ENCODE data around the gene DYRK3. TPM values are rescaled to one million over a fixed set of nuclear protein-coding genes. Genes with fewer than 3 reads are reported as not detected.

The DYRK3 gene
- total RNA-seq, 1 donor, result 11.0 TPM

GRCh38 chr1:206658981-206659273, 23.6 kb downstream of the DYRK3 start:
- DNase-seq (ENCODE audit: low read depth in 2 of 3, low spot score in 2 of 3), result no peak

GRCh38 chr1:206660136-206660535, 24.8 kb downstream of the DYRK3 start:
- DNase-seq (ENCODE audit: low read depth in 2 of 3, low spot score in 2 of 3), result no peak

- no peak for DNase-seq (ENCODE audit: low read depth in 2 of 3, low spot score in 2 of 3)
Observed at GRCh38 chr1:206661161-206661820, 26.0 kb downstream of the DYRK3 start.

DNA sequence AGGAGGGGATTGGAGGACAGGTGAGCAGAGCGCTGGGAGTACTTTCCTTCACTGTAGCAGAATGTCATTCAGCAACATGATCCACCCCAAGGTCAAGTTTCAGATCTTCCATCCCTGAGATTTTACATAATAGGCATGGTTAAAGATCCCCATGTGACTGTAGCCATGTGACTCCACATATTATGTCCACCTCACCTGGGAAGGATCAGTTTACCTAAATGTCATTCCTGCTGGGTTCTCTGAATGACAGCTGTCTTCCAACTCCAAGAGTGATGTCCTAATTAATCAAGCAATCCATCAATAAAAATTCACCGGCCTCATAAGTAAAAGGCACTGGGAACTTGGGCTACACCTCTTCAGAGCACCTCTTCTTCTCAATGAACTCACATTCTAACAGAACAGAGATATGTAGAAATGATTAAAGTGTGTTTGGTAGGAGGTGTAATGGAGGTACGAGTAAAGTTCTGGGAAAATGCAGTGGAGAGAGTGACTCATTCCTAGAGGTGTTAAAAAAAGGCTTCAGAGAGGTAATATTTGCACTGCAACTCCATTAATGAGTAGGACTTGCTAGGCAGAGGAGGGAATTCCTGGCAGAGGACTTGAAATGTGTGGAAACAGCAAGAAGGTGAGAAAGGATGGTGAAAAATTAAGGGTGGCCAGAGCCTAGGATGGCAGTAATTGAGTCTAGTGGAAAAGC, 27.2 kb downstream of the DYRK3 start:
- DNase-seq (ENCODE audit: low read depth in 2 of 3, low spot score in 2 of 3), result no peak

DNA sequence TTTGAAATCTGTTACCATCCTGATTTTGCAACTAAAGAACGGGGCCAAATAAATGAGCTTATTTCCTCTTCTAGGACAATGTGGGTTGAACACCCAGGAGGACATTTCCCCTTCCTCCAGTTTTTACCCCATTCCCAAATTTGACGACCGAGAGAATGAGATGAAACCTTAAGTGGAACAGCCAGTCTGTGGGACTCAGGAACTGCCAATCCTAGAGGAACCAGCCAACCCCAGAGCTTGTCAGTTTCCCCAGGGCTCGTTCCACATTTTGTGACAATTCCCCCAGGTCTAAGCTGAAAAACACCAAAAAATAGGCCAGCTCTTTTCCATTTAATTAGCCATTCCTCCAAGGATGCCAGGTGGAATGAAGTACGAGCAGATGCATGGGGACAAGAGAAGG, 28.0 kb downstream of the DYRK3 start:
- no peak for DNase-seq (ENCODE audit: low read depth in 2 of 3, low spot score in 2 of 3)

- peak; percentile 66 to 90 (median 82) for DNase-seq (ENCODE audit: low read depth in 2 of 3, low spot score in 2 of 3)
Observed at GRCh38 chr1:206663832-206664652, 28.7 kb downstream of the DYRK3 start.

DNA sequence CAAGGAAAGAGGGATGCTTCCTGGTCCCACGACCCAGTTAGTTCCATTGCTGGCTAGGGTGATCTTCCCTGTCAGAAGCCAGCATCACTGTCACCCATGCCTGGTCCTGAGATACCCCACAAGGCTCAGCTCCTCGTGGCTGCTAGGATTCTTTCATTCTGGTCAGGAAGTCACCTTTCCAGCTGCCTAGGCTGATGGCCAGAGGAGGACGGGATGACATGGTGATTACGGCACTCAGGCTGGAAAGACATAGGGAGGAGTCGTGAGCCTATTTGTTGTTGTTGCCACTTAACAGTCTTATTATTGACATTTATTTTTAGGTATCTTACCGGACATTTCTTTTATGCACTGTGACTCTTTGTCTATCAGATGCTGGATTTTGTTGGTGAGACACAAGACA, 29.4 kb downstream of the DYRK3 start:
- no peak for DNase-seq (ENCODE audit: low read depth in 2 of 3, low spot score in 2 of 3)

- no peak for DNase-seq (ENCODE audit: low read depth in 2 of 3, low spot score in 2 of 3)
Observed at GRCh38 chr1:206666031-206666561, 30.8 kb downstream of the DYRK3 start.

- no peak for DNase-seq (ENCODE audit: low read depth in 2 of 3, low spot score in 2 of 3)
Observed at GRCh38 chr1:206666954-206667665, 31.8 kb downstream of the DYRK3 start.

DNA sequence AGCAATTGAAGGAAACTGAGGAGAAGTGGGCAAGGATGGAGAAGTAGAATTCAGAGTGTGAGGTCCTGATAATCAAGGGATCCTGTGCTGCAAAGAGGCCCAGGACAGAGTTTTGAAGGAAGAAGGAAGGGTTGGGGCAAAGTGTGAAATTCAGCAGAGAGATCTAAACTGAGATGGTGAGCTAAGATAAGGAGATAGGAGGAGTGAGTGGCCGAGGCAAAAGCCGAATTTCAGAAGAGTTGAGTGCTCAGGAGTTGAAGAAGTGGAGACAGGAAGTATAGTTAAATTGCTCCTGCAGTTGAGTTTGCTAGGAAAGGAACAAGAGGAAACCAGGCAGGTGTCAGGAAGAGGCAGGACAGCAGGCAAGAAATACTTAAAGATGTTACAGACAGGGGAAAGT, 33.0 kb downstream of the DYRK3 start:
- no peak for DNase-seq (ENCODE audit: low read depth in 2 of 3, low spot score in 2 of 3)

DNA sequence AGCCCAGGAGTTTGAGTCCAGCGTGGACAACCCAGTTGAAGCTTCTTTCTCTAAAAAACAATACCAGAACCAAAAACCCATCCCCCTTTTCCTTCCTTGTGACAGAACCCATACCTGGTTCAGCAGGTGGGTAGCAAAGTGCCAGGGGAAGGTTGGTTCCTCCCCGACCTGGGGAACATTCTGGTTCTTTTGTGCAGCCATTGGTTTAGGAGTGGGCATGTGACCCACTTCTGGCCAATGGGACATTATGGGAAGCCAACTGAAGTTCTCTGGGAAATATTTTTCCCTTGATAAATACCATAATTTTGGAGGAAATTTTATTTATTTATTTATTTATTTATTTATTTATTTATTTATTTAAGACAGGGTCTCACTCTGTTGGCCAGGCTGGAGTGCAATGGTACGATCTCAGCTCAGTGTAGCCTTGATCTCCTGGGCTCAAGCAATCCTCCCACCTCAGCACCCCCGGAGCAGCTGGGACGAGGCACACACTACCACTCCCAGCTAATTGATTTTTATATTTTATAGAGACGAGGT, 33.6 kb downstream of the DYRK3 start:
- DNase-seq (ENCODE audit: low read depth in 2 of 3, low spot score in 2 of 3), result no peak

- no peak for DNase-seq (ENCODE audit: low read depth in 2 of 3, low spot score in 2 of 3)
Observed at GRCh38 chr1:206672011-206672688, 36.8 kb downstream of the DYRK3 start.

DNA sequence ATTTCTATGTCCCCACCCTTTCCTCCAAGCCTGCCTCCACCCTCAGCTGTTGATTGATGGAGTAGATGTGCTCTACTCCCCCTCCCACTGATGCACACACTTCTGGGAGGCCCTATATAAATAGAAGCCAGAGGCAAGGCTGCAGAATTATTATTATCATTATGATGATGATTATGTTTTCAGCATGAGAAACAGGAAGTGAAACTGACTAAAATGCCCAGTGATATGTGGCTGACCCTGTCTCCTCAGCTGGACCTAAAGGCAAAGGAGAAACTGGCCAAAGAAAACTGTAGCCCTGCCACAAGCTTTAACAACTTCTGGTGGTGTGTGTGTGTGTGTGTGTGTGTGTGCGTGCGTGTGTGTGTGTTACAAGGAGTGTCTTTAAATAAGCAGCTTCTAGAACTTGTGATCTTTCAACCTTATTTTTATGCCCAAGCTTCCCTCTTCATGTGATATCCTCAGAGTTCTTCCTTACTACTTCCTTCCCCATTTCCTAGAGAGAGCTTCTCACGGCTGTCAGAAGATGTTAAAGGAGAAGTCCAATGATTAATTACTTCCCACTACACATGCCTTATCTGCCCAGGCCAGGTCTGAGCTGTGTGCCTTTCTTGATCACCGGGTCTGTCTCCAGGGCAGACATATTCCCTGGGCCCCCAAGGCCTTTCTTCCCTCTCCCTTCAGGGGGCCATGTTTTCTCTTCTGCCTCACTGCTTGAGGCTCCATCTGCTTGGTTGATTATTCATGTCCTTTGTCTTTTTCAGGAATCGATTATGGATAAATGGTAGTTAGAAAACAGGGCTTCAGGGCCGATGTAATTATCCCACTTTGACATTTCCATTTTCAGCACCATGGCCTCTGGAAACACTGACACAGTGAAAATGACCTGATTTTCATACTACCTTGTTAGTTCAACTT, 37.8 kb downstream of the DYRK3 start:
- DNase-seq (ENCODE audit: low read depth in 2 of 3, low spot score in 2 of 3), result peak in 2 of 3 donors; percentile 67 to 90

DNA sequence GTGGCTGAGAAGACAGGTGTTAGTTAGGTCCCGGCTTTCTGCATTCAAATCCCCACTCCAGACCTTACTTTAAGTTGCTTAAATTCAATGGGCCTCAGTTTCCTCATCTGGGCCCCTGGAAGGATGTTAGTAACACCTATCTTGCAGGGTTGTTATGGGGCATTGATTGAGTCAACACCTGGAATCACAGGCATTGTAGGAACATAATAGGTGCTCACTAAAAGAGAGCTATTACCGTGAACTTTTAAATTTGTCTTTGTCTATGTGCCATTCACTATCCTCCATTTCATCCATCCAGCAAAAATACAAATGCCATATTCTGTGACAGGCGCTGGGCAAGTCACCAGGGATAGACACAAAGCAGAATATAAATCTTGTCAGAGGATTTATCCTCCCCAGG, 38.9 kb downstream of the DYRK3 start:
- DNase-seq (ENCODE audit: low read depth in 2 of 3, low spot score in 2 of 3), result no peak

DNA sequence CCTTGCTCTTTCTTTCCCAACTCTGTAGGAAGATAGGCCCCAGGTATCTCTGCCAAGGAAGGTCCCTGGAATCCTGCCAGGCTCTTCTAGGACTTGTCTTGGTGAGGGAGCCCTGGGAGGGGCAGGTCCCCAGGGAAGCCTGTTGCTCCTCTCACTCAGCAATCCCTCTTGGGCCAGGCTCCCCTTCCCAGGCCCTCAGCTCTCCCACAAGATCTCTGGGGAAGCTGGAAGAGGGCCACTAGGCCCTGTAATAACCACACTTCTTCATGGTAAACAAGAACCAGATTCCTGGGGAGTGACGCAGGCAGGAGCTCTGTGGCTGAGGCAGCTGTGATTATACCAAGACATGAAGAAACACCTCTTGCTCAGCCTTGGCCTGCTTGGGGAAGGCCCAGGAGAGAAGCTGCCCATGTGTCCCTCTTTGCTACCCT, 39.4 kb downstream of the DYRK3 start:
- DNase-seq (ENCODE audit: low read depth in 2 of 3, low spot score in 2 of 3), result no peak

GRCh38 chr1:206676499-206676898, 41.2 kb downstream of the DYRK3 start:
- DNase-seq (ENCODE audit: low read depth in 2 of 3, low spot score in 2 of 3), result no peak

- no peak for DNase-seq (ENCODE audit: low read depth in 2 of 3, low spot score in 2 of 3)
Observed at GRCh38 chr1:206678490-206678889, 43.2 kb downstream of the DYRK3 start.

DNA sequence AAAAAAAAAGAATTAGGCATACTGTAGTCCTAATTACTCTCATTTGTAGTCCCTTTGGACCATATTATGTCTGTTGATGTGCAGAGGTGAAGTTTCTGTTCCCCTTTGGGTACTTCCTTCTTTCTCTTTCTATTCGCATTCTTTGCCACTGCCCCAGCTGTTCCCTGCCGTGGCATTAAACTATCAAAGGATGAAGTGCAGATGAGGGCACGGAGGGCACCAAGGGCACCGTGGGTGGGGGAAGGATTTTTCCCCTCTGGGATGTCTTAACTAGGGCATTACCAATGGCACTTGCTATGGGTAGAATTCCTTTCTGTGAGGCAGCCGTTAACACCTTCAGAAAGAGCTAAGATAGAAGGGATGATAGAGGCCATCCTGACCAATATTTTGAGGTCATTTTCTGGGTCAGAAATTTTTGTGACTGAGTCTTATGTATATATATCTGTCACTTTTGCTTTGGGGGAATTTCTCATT, 44.4 kb downstream of the DYRK3 start:
- DNase-seq (ENCODE audit: low read depth in 2 of 3, low spot score in 2 of 3), result peak in 1 of 3 donors; percentile 59

DNA sequence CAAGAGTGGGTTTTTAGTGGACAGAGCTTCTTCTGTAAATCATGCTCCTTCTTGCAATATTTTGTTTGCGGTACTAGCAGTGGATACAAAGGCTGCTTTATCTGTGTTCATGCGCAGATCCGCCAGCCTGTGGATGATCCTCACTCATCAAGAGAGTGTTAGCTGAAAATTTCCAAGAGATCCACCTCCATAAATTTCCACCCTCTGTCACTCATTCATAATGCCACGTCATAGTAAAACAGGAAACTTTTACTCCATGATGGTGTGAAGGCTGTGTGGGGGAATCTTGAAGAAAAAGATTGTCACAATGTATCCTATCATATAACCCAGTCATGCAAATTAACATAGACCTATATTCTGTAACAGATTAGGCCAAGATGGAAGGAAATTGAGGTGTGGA, 44.9 kb downstream of the DYRK3 start:
- DNase-seq (ENCODE audit: low read depth in 2 of 3, low spot score in 2 of 3), result no peak

Data from hematopoietic multipotent progenitor cell (in vitro differentiated cells).